WERI-Rb-1 (cell line): ENCODE data around the gene ADAR.

ENCODE experiments used
- DNase-seq: peaks from one replicate; pipeline ENCODE4 v3.0.0-alpha.2; 2020
- H3K27ac ChIP-seq: fragments of 250-450 bp; sonication (Bioruptor Pico); 2 replicates; pipeline ENCODE4 v1.5.1; 2020; ENCODE audit warnings: mild to moderate bottlenecking, moderate library complexity
- H3K27me3 ChIP-seq: fragments of 250-450 bp; sonication (Bioruptor Pico); 2 replicates; pipeline ENCODE4 v1.5.1; 2021; ENCODE audit warnings: mild to moderate bottlenecking, low read depth, moderate library complexity; ENCODE audit not compliant: insufficient read depth, severe bottlenecking
- H3K36me3 ChIP-seq: fragments of 250-450 bp; sonication (Bioruptor Pico); 2 replicates; pipeline ENCODE4 v1.5.1; 2020; ENCODE audit warnings: mild to moderate bottlenecking, moderate library complexity
- H3K4me3 ChIP-seq: 2 replicates; pipeline ENCODE4 v1.5.1; 2011; ENCODE audit warnings: low read depth, mild to moderate bottlenecking, control low read depth, low read length
- H3K9me3 ChIP-seq: fragments of 250-450 bp; sonication (Bioruptor Pico); 2 replicates; pipeline ENCODE4 v1.5.1; 2021; ENCODE audit warnings: mild to moderate bottlenecking, moderate library complexity; ENCODE audit not compliant: severe bottlenecking
- CTCF ChIP-seq: IDR thresholded peaks from 2 replicates; pipeline ENCODE4 v1.5.1; 2011; ENCODE audit warnings: low read depth, mild to moderate bottlenecking, control low read depth, inconsistent platforms, low read length

Gene ADAR

DNA sequence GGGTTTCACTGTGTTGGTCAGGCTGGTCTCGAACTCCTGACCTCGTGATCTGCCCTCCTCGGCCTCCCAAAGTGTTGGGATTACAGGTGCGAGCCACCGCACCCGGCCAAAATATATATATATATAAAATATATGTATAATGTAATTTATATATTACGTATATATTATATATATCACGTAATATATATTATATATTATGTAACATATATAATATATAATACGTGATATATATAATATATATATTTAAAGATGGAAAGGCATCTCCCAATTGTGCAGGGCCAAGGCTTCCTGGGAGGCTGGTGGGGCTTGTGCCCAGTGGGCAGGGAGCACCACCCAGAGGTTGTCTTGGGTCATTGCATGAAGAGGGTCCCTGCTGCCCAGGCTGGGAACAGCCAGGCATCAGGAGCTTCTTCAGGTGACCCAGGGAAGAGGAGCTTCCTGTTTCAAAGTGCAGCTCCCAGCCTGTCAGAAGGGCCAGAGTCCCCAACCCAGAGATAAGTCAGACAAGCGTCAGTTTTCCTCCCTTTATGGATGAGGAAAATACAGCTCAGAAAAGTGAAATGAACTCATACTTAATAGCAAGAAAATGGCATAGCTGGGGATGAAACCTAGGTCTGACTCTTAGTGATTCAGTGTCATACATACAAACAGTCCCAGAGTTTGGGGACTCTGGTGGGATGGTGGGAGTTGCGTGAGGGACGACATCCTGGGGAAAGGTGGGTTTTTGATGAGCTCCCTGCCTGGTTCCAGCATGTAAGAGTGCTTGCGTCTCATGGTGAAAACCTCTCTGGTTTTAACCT is 61.5 kb downstream of the ADAR start:
- peaks cover 44% of the 10 kb centered on the region for H3K27me3 ChIP-seq
- peaks cover 30% of the 10 kb centered on the region for H3K36me3 ChIP-seq
- no peak overlapping the region for H3K27ac ChIP-seq
- peak; percentile 91 for DNase-seq
- no peak overlapping the region for H3K4me3 ChIP-seq
- H3K9me3 ChIP-seq = no peaks in the 10 kb centered on the region
- TF ChIP-seq CTCF = peak; percentile 99

GRCh38 chr1:154541231-154541630 is 66.8 kb downstream of the ADAR start:
- H3K27ac ChIP-seq = no peak overlapping the region
- no peak overlapping the region for H3K4me3 ChIP-seq
- peaks cover 96% of the 10 kb centered on the region for H3K27me3 ChIP-seq
- no peaks in the 10 kb centered on the region for H3K36me3 ChIP-seq
- TF ChIP-seq CTCF = no peak
- H3K9me3 ChIP-seq = no peaks in the 10 kb centered on the region
- no peak for DNase-seq

GRCh38 chr1:154539486-154540483 is 68.2 kb downstream of the ADAR start:
- Histone ChIP-seq H3K27me3 (peaks cover 100% of the 10 kb centered on the region), H3K4me3 (no peak overlapping the region), H3K9me3 (no peaks in the 10 kb centered on the region), H3K36me3 (no peaks in the 10 kb centered on the region), H3K27ac (no peak overlapping the region)
- DNase-seq = no peak
- TF ChIP-seq CTCF = no peak

DNA sequence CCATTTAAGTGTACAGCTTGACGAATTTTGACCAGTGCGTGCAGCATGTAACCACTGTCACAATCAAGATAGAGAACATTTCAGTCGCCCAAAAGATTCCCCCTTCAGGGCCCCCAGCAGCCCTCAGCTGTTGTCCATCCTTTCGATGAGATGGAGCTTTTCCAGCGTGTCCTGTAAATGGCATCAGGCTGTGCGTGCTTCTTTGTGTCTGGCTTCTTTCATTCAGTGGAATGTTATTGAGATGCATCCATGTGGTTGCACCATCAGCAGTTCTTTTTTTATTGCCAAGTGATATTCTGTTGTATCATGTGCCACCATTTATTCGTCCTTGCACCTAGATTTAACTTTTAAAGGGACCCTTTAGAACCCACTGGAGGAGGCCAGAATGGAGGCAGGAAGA is 71.4 kb downstream of the ADAR start:
- Histone ChIP-seq H3K27me3 (peaks cover 91% of the 10 kb centered on the region), H3K27ac (no peak overlapping the region)

More for the DNA sequence above, 71.4 kb downstream of the ADAR start:
- H3K4me3 ChIP-seq = no peak overlapping the region
- no peak for TF ChIP-seq CTCF
- no peaks in the 10 kb centered on the region for H3K36me3 ChIP-seq
- no peak for DNase-seq
- peaks cover 4% of the 10 kb centered on the region for H3K9me3 ChIP-seq
